SU-DHL-6 (cell line): ENCODE data around the gene SH3GL1.

Experiments used
- EZH2phosphoT487 ChIP-seq: fragments of 200-600 bp; sonication (generic), shearing (Covaris generic); conservative IDR thresholded peaks from 2 replicates; pipeline ENCODE4 v1.6.1; 2018; ENCODE audit warnings: mild to moderate bottlenecking, antibody characterized with exemption, low read length, moderate library complexity, mixed read lengths
- TF ChIP-seq, protein P1 (sequence below): fragments of 200-600 bp; sonication (generic); IDR thresholded peaks from one replicate; pipeline ENCODE4 v1.5.1; 2017; ENCODE audit warnings: antibody characterized with exemption, mild to moderate bottlenecking, low read length, moderate library complexity; ENCODE audit not compliant: insufficient read depth, poor library complexity, severe bottlenecking

DNA sequence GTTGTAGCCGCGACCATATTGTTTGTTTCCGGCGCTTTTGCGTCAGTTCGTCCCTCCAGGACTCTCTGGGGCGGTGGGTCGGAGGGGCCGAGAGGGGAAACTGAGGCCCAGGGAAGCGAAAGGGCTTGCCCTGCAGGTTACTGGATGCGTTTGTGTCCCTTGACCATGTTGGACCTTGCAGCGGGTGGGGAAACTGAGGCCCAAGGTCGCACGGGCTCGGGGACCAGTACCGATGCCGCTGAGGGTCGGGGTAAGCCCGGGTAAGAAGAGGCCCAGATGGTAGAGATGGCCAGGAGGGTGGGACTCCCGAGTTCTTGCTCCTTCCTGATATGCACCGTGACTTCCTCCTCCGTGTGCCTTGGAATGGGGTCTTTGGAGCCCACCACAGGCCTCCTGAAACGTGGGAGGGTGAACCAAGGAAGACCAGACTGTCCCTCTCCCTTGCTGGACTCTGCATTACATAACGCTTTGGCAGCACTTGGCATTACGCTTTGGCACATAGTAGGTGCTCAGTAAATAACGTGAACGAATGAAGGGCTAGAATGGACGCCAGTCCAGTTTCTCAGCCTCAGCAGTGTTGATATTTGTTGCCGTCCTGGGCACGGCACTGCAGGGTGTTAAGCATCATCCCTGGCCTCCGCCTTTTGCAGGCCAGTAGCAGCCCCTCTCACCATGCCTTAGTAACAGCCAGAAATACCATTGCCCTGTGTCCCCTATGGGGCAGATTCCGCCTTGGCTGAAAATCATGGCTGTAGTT, 2.8 kb upstream of the SH3GL1 start:
- TF ChIP-seq, protein P1, sequence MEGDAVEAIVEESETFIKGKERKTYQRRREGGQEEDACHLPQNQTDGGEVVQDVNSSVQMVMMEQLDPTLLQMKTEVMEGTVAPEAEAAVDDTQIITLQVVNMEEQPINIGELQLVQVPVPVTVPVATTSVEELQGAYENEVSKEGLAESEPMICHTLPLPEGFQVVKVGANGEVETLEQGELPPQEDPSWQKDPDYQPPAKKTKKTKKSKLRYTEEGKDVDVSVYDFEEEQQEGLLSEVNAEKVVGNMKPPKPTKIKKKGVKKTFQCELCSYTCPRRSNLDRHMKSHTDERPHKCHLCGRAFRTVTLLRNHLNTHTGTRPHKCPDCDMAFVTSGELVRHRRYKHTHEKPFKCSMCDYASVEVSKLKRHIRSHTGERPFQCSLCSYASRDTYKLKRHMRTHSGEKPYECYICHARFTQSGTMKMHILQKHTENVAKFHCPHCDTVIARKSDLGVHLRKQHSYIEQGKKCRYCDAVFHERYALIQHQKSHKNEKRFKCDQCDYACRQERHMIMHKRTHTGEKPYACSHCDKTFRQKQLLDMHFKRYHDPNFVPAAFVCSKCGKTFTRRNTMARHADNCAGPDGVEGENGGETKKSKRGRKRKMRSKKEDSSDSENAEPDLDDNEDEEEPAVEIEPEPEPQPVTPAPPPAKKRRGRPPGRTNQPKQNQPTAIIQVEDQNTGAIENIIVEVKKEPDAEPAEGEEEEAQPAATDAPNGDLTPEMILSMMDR: no peak
- no peak for TF ChIP-seq EZH2phosphoT487
